Calu3 (cell line): ENCODE results near the gene ANGPTL2. TPM values are rescaled to one million over a fixed set of nuclear protein-coding genes. Genes with fewer than 3 reads are reported as not detected.

Experiments used
- BruUV-seq: library from RNA; stranded (reverse); fragments of 400-500 nt; replicated peaks from 2 replicates; lab custom pipeline; 2021; lab: Mats Ljungman, UMichigan
- CTCF ChIA-PET: fragments of 300-600 bp; sonication (Branson Sonifier 250); formaldehyde crosslinking; loops from one replicate; lab custom pipeline; 2022; ENCODE audit warnings: antibody characterized with exemption; lab: Charles Lee
- DNase-seq: peaks from one replicate; pipeline ENCODE4 v3.0.0; 2022
- H3K27ac Mint-ChIP-seq: one replicate; pipeline ENCODE4 v1.8.0; 2022; ENCODE audit warnings: mixed read lengths; ENCODE audit not compliant: unreplicated experiment
- H3K27me3 Mint-ChIP-seq: one replicate; pipeline ENCODE4 v1.8.0; 2022; ENCODE audit warnings: mixed read lengths; ENCODE audit not compliant: unreplicated experiment
- H3K36me3 Mint-ChIP-seq: one replicate; pipeline ENCODE4 v1.8.0; 2022; ENCODE audit warnings: mild to moderate bottlenecking, moderate library complexity, mixed read lengths; ENCODE audit not compliant: insufficient read depth, unreplicated experiment
- H3K4me1 Mint-ChIP-seq: one replicate; pipeline ENCODE4 v1.8.0; 2022; ENCODE audit warnings: mild to moderate bottlenecking, low read depth, mixed read lengths; ENCODE audit not compliant: unreplicated experiment
- H3K4me3 Mint-ChIP-seq: one replicate; pipeline ENCODE4 v1.8.0; 2022; ENCODE audit warnings: mild to moderate bottlenecking, low read depth, moderate library complexity, mixed read lengths; ENCODE audit not compliant: unreplicated experiment
- H3K9me3 Mint-ChIP-seq: one replicate; pipeline ENCODE4 v1.8.0; 2022; ENCODE audit warnings: low read depth, mixed read lengths; ENCODE audit not compliant: unreplicated experiment
- CTCF ChIP-seq: fragments of 200-600 bp; IDR thresholded peaks from one replicate; pipeline ENCODE4 v1.8.0; 2022; ENCODE audit warnings: antibody characterized with exemption; ENCODE audit not compliant: unreplicated experiment
- intact Hi-C: fragments of 100-400 bp; cut with micrococcal nuclease; formaldehyde crosslinking; loops from one replicate; pipeline ENCODE4 v1.10.0; 2022; ENCODE audit not compliant: unreplicated experiment
- total RNA-seq: library from RNA; stranded (reverse); gene quantifications from 2 replicates; pipeline ENCODE4 v1.2.3, GENCODE V29; 2022

The ANGPTL2 gene
- total RNA-seq, 1 experiment from 2014 or later = not detected

GRCh38 chr9:127114606-127115005, 7.8 kb downstream of the ANGPTL2 start:
- TF ChIP-seq CTCF = no peak
- no peak overlapping the region for H3K27ac Mint-ChIP-seq
- DNase-seq = no peak
- H3K9me3 Mint-ChIP-seq = no peaks in the 10 kb centered on the region
- H3K36me3 Mint-ChIP-seq = peaks cover 4% of the 10 kb centered on the region
- no peaks in the 10 kb centered on the region for H3K4me1 Mint-ChIP-seq
- CTCF ChIA-PET = no interaction called here
- no TSS peak for BruUV-seq
- peaks cover 10% of the 10 kb centered on the region for H3K27me3 Mint-ChIP-seq
- H3K4me3 Mint-ChIP-seq = no peak overlapping the region
- intact Hi-C loops = no loop called here

GRCh38 chr9:127113191-127113972, 9.1 kb downstream of the ANGPTL2 start:
- intact Hi-C loops = no loop called here
- CTCF ChIA-PET = no interaction called here
- H3K9me3 Mint-ChIP-seq = no peaks in the 10 kb centered on the region
- peaks cover 4% of the 10 kb centered on the region for H3K36me3 Mint-ChIP-seq
- H3K27me3 Mint-ChIP-seq = peaks cover 10% of the 10 kb centered on the region
- no peak for TF ChIP-seq CTCF
- H3K4me3 Mint-ChIP-seq = no peak overlapping the region
- no peak for DNase-seq
- H3K4me1 Mint-ChIP-seq = no peaks in the 10 kb centered on the region
- no peak overlapping the region for H3K27ac Mint-ChIP-seq
- BruUV-seq = no TSS peak

- H3K27me3 Mint-ChIP-seq = peaks cover 10% of the 10 kb centered on the region
- no peak for DNase-seq
- H3K27ac Mint-ChIP-seq = no peak overlapping the region
- BruUV-seq = no TSS peak
- intact Hi-C loops = no loop called here
- H3K4me3 Mint-ChIP-seq = no peak overlapping the region
- no peaks in the 10 kb centered on the region for H3K4me1 Mint-ChIP-seq
- TF ChIP-seq CTCF = no peak
- CTCF ChIA-PET = no interaction called here
- H3K9me3 Mint-ChIP-seq = no peaks in the 10 kb centered on the region
- peaks cover 4% of the 10 kb centered on the region for H3K36me3 Mint-ChIP-seq
These were observed 9.7 kb downstream of the ANGPTL2 start for GRCh38 chr9:127112735-127113161.

GRCh38 chr9:127112056-127112455, 10.4 kb downstream of the ANGPTL2 start:
- peaks cover 10% of the 10 kb centered on the region for H3K27me3 Mint-ChIP-seq
- H3K4me1 Mint-ChIP-seq = no peaks in the 10 kb centered on the region
- no peak overlapping the region for H3K4me3 Mint-ChIP-seq
- TF ChIP-seq CTCF = no peak
- no peak for DNase-seq
- H3K36me3 Mint-ChIP-seq = peaks cover 4% of the 10 kb centered on the region
- no peaks in the 10 kb centered on the region for H3K9me3 Mint-ChIP-seq
- intact Hi-C loops = no loop called here
- no TSS peak for BruUV-seq
- H3K27ac Mint-ChIP-seq = no peak overlapping the region
- CTCF ChIA-PET = no interaction called here
